ENCODE data around the gene LRRN2. TPM values are rescaled to one million over a fixed set of nuclear protein-coding genes. Genes with fewer than 3 reads are reported as not detected.

LRRN2 gene
- total RNA-seq, 3 donors from 2014 or later: not detected

- ATAC-seq: no peak
- DNase-seq: no peak
- Mint-ChIP-seq H3K36me3 (ENCODE audit: insufficient read depth) (peaks cover 4% of the 10 kb centered on the region), H3K4me3 (no peak overlapping the region), H3K4me1 (ENCODE audit: low read depth) (peaks cover 5% of the 10 kb centered on the region), H3K27me3 (ENCODE audit: low read depth) (no peaks in the 10 kb centered on the region), H3K9me3 (no peaks in the 10 kb centered on the region)
Observed at GRCh38 chr1:204588826-204589225, 96.7 kb downstream of the LRRN2 start.

DNA sequence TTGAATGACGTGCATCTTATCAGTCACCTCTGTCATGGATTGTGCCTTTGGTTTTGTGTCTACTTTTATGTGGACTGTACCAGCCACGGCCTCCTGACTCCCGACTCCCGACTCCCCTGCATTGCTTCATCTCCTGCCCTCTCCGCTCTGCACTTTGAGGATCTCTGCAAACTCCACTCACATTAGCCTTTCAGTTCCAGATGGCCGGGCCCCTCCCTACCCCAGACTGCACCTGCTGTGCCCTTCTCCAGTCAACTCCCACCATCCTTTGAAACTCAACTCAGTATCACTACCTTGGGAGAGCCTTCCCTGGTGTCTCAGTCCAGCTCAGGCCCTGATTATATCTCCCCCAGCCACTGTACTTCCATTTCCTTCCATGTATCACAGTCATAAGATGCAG is 97.9 kb downstream of the LRRN2 start:
- Mint-ChIP-seq H3K27me3 (ENCODE audit: low read depth) (no peaks in the 10 kb centered on the region), H3K4me1 (ENCODE audit: low read depth) (peaks cover 5% of the 10 kb centered on the region), H3K4me3 (no peak overlapping the region), H3K9me3 (no peaks in the 10 kb centered on the region), H3K36me3 (ENCODE audit: insufficient read depth) (peaks cover 4% of the 10 kb centered on the region)
- ATAC-seq: no peak
- DNase-seq: no peak

DNA sequence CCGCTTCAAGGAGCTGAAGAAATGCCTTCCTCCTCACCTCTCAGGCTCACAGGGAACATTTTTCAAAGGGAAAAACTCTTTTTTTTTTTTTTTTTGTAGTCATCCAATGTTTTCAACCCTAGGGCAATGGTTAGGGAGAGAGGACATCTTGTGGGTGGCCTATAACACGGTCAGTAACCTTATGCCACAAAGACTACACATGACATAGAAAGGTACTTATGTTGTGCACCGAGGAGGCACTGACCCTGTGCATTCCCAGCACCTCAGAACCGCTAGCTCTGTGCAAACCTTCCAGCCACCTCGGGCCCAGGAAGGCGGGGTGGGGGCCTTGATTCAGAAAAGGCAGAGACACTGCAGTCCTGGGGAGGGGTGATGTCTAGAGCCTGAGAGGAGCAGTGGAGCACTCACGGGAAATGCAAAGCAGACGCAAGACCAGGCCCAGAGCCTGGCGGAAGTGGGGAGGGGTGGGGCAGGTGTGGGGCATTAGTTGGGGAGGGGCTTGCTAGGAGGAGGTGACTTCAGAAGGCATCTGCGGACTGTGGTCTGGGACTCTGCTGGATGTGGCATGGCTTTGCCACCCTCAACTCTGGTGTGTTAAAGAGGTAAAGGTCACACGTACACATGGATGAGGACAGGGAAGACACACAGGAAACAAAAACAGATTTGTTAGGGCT is 100.7 kb downstream of the LRRN2 start:
- no peaks in the 10 kb centered on the region for H3K9me3 Mint-ChIP-seq
- H3K27me3 Mint-ChIP-seq (ENCODE audit: low read depth): no peaks in the 10 kb centered on the region
- no peak overlapping the region for H3K4me3 Mint-ChIP-seq
- H3K36me3 Mint-ChIP-seq (ENCODE audit: insufficient read depth): peaks cover 13% of the 10 kb centered on the region
- H3K4me1 Mint-ChIP-seq (ENCODE audit: low read depth): peaks cover 16% of the 10 kb centered on the region
- DNase-seq: no peak
- no peak for ATAC-seq

DNA sequence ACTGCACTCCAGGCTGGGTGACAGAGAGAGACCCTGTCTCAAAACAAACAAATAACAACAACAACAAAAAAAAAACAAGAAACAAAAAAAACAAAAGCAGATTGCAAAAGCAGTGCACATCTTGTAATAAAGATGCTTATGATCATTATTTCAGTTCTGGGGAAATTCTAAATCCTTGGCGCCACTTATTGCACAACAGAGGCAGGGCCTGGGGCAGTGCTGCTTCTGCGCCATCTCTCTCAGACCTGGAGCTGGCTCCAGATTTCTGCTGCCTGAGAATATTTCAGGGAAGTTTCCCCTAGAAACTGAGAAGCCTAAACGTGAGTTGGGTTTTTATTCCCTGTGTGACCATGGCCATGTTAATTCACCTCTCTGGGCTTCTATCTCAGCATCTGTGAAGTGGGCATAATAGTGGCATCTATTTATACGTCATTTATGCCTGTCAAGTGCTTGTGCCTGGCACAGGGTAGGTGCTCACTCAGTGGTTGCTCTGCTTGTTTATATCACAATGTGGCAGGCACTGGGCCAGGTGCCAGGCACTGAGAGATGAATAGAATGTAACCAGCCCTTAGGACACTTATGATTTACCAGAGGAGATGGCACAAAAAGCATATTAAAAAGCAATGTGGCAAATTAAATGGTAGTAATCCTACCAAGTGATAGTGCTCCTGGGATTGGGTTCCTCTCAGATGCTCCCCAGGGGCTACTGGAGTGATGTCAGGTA is 101.5 kb downstream of the LRRN2 start:
- H3K4me1 Mint-ChIP-seq (ENCODE audit: low read depth): peaks cover 23% of the 10 kb centered on the region
- no peaks in the 10 kb centered on the region for H3K27me3 Mint-ChIP-seq (ENCODE audit: low read depth)
- DNase-seq (no peak), ATAC-seq (no peak)
- no peaks in the 10 kb centered on the region for H3K9me3 Mint-ChIP-seq
- peaks cover 13% of the 10 kb centered on the region for H3K36me3 Mint-ChIP-seq (ENCODE audit: insufficient read depth)
- H3K4me3 Mint-ChIP-seq: no peak overlapping the region

- Mint-ChIP-seq H3K4me3 (no peak overlapping the region), H3K27me3 (ENCODE audit: low read depth) (no peaks in the 10 kb centered on the region), H3K9me3 (no peaks in the 10 kb centered on the region), H3K36me3 (ENCODE audit: insufficient read depth) (peaks cover 9% of the 10 kb centered on the region), H3K4me1 (ENCODE audit: low read depth) (peaks cover 32% of the 10 kb centered on the region)
- DNase-seq (no peak), ATAC-seq (no peak)
Observed at GRCh38 chr1:204581759-204582158, 103.8 kb downstream of the LRRN2 start.

GRCh38 chr1:204580862-204581261 is 104.7 kb downstream of the LRRN2 start:
- H3K4me3 Mint-ChIP-seq: no peak overlapping the region

DNA sequence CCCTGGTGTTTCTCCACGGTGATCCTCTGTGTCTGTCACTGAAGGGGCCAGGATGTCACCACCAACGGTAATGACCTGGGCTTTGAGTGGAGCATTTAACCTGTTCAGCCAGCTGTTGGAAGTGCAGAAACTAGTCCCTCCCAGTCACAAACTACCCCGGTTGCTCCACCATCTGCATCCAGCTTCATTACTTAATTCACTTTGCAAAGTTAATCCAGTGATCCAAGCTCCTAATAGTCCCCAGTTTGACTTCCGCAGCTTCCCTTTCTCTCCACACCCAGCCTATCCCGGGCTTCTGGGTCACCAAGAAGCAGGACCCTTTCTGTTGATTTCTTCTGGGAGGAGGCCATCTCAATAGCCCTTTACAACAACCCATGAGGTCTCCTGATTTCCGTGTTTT is 105.9 kb downstream of the LRRN2 start:
- Mint-ChIP-seq H3K4me1 (ENCODE audit: low read depth) (peaks cover 30% of the 10 kb centered on the region), H3K9me3 (no peaks in the 10 kb centered on the region), H3K36me3 (ENCODE audit: insufficient read depth) (peaks cover 9% of the 10 kb centered on the region), H3K27me3 (ENCODE audit: low read depth) (no peaks in the 10 kb centered on the region), H3K4me3 (peak overlapping the region; percentile 82)
- ATAC-seq (no peak), DNase-seq (no peak)

More at GRCh38 chr1:204580862-204581261, 104.7 kb downstream of the LRRN2 start:
- Mint-ChIP-seq H3K4me1 (ENCODE audit: low read depth) (peaks cover 33% of the 10 kb centered on the region), H3K27me3 (ENCODE audit: low read depth) (no peaks in the 10 kb centered on the region), H3K9me3 (no peaks in the 10 kb centered on the region), H3K36me3 (ENCODE audit: insufficient read depth) (peaks cover 9% of the 10 kb centered on the region)
- DNase-seq (no peak), ATAC-seq (no peak)

GRCh38 chr1:204578867-204579664 is 106.5 kb downstream of the LRRN2 start:
- Mint-ChIP-seq H3K4me1 (ENCODE audit: low read depth) (peaks cover 28% of the 10 kb centered on the region), H3K27me3 (ENCODE audit: low read depth) (no peaks in the 10 kb centered on the region), H3K4me3 (peak overlapping the region; percentile 82), H3K9me3 (no peaks in the 10 kb centered on the region), H3K36me3 (ENCODE audit: insufficient read depth) (peaks cover 9% of the 10 kb centered on the region)
- ATAC-seq (peak; percentile 80 to 87), DNase-seq (no peak)

DNA sequence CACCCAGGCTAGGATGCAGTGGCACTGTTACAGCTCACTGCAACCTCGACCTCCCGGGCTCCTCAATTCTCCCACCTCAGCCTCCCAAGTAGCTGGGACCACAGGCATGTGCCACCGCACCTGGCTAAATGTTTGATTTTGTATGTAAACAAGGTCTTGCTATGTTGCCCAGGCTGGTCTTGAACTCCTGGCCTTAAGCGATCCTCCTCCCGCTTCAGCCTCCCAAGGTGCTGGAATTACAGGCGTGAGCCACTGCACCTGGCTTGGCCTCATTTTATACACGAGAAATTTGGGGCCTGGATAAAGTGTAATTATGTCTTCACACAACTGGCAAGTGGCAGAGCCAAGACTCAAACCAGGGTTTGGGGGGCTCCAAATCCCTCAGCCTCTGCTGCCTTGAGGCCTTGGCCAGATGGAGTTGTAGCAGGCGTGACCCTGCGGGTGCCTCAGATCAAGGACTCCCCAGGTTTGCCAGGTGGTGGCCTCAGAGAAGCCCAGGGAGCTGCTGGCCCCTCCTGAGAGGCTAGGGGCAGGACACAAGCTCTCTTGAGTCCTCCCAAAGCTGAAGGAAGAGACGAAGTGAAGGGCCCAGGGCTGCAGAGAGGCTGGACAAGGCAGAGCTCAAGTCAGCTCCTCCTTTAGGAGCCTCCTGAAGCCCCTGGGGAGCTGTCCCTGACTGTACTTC is 107.6 kb downstream of the LRRN2 start:
- no peak overlapping the region for H3K4me3 Mint-ChIP-seq
- peaks cover 28% of the 10 kb centered on the region for H3K4me1 Mint-ChIP-seq (ENCODE audit: low read depth)
- H3K9me3 Mint-ChIP-seq: no peaks in the 10 kb centered on the region
- ATAC-seq (peak in 1 of 2 donors; percentile 4), DNase-seq (no peak)
- H3K27me3 Mint-ChIP-seq (ENCODE audit: low read depth): no peaks in the 10 kb centered on the region
- H3K36me3 Mint-ChIP-seq (ENCODE audit: insufficient read depth): peaks cover 10% of the 10 kb centered on the region

- Mint-ChIP-seq H3K27me3 (ENCODE audit: low read depth) (no peaks in the 10 kb centered on the region), H3K4me3 (no peak overlapping the region), H3K9me3 (no peaks in the 10 kb centered on the region), H3K36me3 (ENCODE audit: insufficient read depth) (peaks cover 17% of the 10 kb centered on the region), H3K4me1 (ENCODE audit: low read depth) (peaks cover 26% of the 10 kb centered on the region)
- DNase-seq: no peak
- no peak for ATAC-seq
Observed at GRCh38 chr1:204576422-204576821, 109.1 kb downstream of the LRRN2 start.

DNA sequence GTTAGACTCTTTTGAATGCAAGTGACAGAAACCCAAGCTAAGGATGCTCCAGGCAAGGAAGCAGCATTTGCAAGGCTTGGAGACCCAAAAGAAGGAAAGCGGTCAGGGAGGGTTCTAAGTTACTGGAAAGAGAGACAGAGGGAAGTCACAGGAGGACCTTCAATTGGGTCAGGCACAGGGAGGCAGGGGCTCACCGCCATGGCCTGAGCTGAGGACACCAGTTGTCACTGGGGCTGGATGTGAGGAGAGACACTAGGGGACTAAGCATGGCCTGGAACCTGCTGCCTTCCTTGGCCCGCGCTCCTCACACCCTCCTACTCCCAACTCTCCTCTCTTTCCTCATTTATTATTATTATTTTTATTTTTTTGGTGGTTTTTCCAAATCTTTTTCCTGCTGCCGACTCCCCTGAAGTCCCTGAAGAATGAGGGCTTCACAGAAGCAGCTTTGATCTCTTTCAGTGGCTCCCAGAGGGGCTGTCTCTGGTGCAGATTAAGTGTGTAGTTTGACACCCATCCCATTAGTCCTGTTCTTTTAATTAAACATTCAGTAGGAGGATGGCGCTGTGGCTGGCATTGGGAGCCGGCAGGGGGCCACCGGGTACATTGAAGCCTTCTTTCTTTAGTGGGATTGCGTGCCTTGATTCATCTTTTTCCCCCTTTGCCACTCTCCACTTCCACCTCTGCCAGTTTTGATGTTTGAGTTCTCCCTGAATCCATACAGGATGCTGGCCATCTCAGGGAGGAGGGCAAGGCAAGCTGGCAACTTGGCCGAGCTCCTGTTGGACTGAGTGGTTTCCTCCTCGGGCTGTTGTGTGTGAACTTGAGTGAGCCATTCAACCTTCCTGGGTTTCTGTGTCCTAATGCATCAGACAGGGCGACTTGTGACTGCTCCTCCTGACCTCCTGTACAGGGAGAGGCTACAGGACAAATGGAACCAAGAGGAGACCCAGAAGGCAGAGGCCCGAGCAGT is 110.0 kb downstream of the LRRN2 start:
- peaks cover 16% of the 10 kb centered on the region for H3K36me3 Mint-ChIP-seq (ENCODE audit: insufficient read depth)
- H3K4me3 Mint-ChIP-seq: no peak overlapping the region
- H3K9me3 Mint-ChIP-seq: no peaks in the 10 kb centered on the region
- no peaks in the 10 kb centered on the region for H3K27me3 Mint-ChIP-seq (ENCODE audit: low read depth)
- DNase-seq (no peak), ATAC-seq (no peak)
- peaks cover 23% of the 10 kb centered on the region for H3K4me1 Mint-ChIP-seq (ENCODE audit: low read depth)

DNA sequence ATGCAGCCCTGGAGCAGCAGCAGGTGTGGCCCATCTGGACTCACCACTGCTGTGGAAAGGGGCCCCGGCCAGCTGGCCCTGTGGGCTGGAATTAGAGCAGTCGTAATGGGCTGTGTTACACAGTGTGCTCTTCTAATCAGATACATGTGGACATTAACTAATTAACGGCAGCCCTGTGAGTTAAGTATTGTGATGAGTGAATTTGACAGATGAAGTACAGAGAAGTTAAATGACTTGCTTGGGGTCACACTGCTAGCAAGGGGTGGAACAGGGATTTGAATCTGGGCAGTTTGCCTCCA is 110.7 kb downstream of the LRRN2 start:
- no peak overlapping the region for H3K4me3 Mint-ChIP-seq
- ATAC-seq (no peak), DNase-seq (no peak)
- peaks cover 17% of the 10 kb centered on the region for H3K4me1 Mint-ChIP-seq (ENCODE audit: low read depth)
- H3K27me3 Mint-ChIP-seq (ENCODE audit: low read depth): no peaks in the 10 kb centered on the region
- H3K36me3 Mint-ChIP-seq (ENCODE audit: insufficient read depth): peaks cover 20% of the 10 kb centered on the region
- no peaks in the 10 kb centered on the region for H3K9me3 Mint-ChIP-seq

GRCh38 chr1:204574016-204574864 is 111.3 kb downstream of the LRRN2 start:
- Mint-ChIP-seq H3K27me3 (ENCODE audit: low read depth) (no peaks in the 10 kb centered on the region), H3K4me3 (no peak overlapping the region), H3K36me3 (ENCODE audit: insufficient read depth) (peaks cover 24% of the 10 kb centered on the region), H3K4me1 (ENCODE audit: low read depth) (peaks cover 11% of the 10 kb centered on the region), H3K9me3 (no peaks in the 10 kb centered on the region)
- DNase-seq (no peak), ATAC-seq (no peak)
